Bronchial epithelial cell (primary cell): ENCODE data around the gene MICAL3. TPM values are rescaled to one million over a fixed set of nuclear protein-coding genes. Genes with fewer than 3 reads are reported as not detected.

Experiments
- DNase-seq: peaks from one replicate; pipeline ENCODE4 v3.0.0-alpha.2; 2010; ENCODE audit warnings: low read depth
- FAIRE-seq: peaks from 2 replicates; lab custom pipeline; 2011; peaks lifted over from hg19 to GRCh38; lab: Jason Lieb, UNC
- H3K27me3 ChIP-seq: 2 replicates; pipeline ENCODE4 v1.5.1; 2011; ENCODE audit warnings: low read length; ENCODE audit not compliant: control insufficient read depth, insufficient read depth
- H3K36me3 ChIP-seq: 2 replicates; pipeline ENCODE4 v1.5.1; 2011; ENCODE audit warnings: low read length; ENCODE audit not compliant: control insufficient read depth, insufficient read depth
- H3K4me3 ChIP-seq: 2 replicates; pipeline ENCODE4 v1.5.1; 2011; ENCODE audit warnings: mild to moderate bottlenecking, low read depth, low read length, control low read depth
- total RNA-seq: library from RNA; depleted of rRNA; stranded (reverse); fragments of >200 nt; gene quantifications from 2 replicates; pipeline ENCODE4 v1.2.1, GENCODE V29; 2014
- TF ChIP-seq, protein P1 (sequence below): IDR thresholded peaks from 2 replicates; pipeline ENCODE4 v1.5.1; 2011; ENCODE audit warnings: mild to moderate bottlenecking, moderate library complexity, low read length, control low read depth, inconsistent platforms; ENCODE audit not compliant: insufficient read depth, severe bottlenecking

MICAL3 gene
- total RNA-seq, 1 donor from 2014 or later, result 13.4 TPM

GRCh38 chr22:17955590-17956379 is 68.6 kb downstream of the MICAL3 start:
- TF ChIP-seq, protein P1, sequence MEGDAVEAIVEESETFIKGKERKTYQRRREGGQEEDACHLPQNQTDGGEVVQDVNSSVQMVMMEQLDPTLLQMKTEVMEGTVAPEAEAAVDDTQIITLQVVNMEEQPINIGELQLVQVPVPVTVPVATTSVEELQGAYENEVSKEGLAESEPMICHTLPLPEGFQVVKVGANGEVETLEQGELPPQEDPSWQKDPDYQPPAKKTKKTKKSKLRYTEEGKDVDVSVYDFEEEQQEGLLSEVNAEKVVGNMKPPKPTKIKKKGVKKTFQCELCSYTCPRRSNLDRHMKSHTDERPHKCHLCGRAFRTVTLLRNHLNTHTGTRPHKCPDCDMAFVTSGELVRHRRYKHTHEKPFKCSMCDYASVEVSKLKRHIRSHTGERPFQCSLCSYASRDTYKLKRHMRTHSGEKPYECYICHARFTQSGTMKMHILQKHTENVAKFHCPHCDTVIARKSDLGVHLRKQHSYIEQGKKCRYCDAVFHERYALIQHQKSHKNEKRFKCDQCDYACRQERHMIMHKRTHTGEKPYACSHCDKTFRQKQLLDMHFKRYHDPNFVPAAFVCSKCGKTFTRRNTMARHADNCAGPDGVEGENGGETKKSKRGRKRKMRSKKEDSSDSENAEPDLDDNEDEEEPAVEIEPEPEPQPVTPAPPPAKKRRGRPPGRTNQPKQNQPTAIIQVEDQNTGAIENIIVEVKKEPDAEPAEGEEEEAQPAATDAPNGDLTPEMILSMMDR, result no peak
- DNase-seq, result no peak
- Histone ChIP-seq H3K4me3 (no peak overlapping the region), H3K27me3 (no peaks in the 10 kb centered on the region), H3K36me3 (peaks cover 5% of the 10 kb centered on the region)
- no peak for FAIRE-seq

GRCh38 chr22:17954860-17955587 is 69.3 kb downstream of the MICAL3 start:
- peak; percentile 95 for FAIRE-seq
- no peak for DNase-seq
- peaks cover 2% of the 10 kb centered on the region for H3K36me3 ChIP-seq

GRCh38 chr22:17954200-17954859 is 70.0 kb downstream of the MICAL3 start:
- no peak for FAIRE-seq
- no peaks in the 10 kb centered on the region for H3K27me3 ChIP-seq
- H3K36me3 ChIP-seq, result no peaks in the 10 kb centered on the region
- DNase-seq, result no peak
- no peak overlapping the region for H3K4me3 ChIP-seq
- TF ChIP-seq, protein P1, result no peak

More at GRCh38 chr22:17954860-17955587, 69.3 kb downstream of the MICAL3 start:
- Histone ChIP-seq H3K27me3 (no peaks in the 10 kb centered on the region), H3K4me3 (no peak overlapping the region)
- TF ChIP-seq, protein P1, result no peak

- no peak for DNase-seq
- no peak for FAIRE-seq
- Histone ChIP-seq H3K36me3 (no peaks in the 10 kb centered on the region), H3K27me3 (no peaks in the 10 kb centered on the region), H3K4me3 (no peak overlapping the region)
- TF ChIP-seq, protein P1, result no peak
Measured at GRCh38 chr22:17953147-17953546, 71.2 kb downstream of the MICAL3 start.

- DNase-seq (peak; percentile 13), FAIRE-seq (no peak)
- H3K36me3 ChIP-seq, result no peaks in the 10 kb centered on the region
- TF ChIP-seq, protein P1, result no peak
- H3K27me3 ChIP-seq, result no peaks in the 10 kb centered on the region
- no peak overlapping the region for H3K4me3 ChIP-seq
Measured at GRCh38 chr22:17952273-17952801, 72.0 kb downstream of the MICAL3 start.
